ENCODE data around the gene TMEM39A. TPM values are rescaled to one million over a fixed set of nuclear protein-coding genes. Genes with fewer than 3 reads are reported as not detected.

TMEM39A gene
- total and polyA plus RNA-seq, 2 of the 4 experiments (the other 2 are of a cell fraction), result 29.6 to 117 TPM

DNA sequence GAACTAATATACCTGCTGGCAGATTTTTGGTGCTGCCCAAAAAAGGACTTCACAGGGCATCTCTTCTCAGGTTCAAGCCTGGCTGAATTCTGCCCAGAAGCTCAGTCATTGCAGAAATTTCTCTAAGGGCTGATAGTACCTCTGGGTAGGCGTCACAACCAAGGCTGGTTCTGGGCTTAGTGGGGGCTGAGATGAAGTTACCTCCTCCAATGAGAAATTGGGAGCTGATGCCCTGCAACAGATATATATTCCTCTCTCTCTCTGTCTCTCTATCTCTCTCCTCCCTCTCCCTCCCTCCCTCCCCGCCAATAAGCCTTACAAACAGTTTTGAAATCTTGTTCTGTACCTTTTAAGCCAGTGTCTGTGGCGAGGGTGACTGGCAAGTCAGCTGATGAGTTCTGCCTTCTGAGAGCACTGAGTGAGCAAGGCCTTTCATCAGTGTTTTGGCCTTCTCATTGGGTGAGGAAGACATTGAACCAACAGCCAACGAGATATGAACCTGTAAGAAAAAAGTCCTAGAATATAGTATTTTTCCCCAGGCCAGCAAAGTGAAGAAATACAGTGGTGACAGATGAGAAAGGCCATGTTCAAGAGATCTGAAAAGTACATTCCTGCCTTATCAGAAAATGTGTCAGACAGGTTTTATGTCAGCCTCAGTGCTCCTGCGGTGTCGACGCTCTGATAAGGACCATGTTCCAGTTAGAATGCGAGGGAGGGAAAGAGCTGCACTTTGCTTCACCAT lies 45.5 kb downstream of the TMEM39A start:
- H3K56ac ChIP-seq (ENCODE audit: extremely low read depth, insufficient read depth, low read length), result no peak overlapping the region
- H3K14ac ChIP-seq (replicated peaks; ENCODE audit: low read depth, low read length), result no peak overlapping the region
- H3K27me3 ChIP-seq (ENCODE audit: control insufficient read depth, insufficient read depth, low read length), result no peaks in the 10 kb centered on the region
- no peak overlapping the region for H2BK120ac ChIP-seq (ENCODE audit: low read depth, low read length)
- no peaks in the 10 kb centered on the region for H3K9me3 ChIP-seq (ENCODE audit: control insufficient read depth, insufficient read depth, low read length)
- H2AFZ ChIP-seq (replicated peaks; ENCODE audit: low read length, poor library complexity), result no peak overlapping the region
- intact Hi-C loops (cut with micrococcal nuclease) (no loop called here), dilution Hi-C loops (cut with HindIII; ENCODE audit: low sequenced_read_pairs, unreplicated experiment) (no loop called here), in situ Hi-C loops (cut with MboI; ENCODE audit: low sequenced_read_pairs) (no loop called here)
- no peak overlapping the region for H3K27ac ChIP-seq (ENCODE audit: insufficient read depth, low read length)
- no peak overlapping the region for H3K4me2 ChIP-seq (ENCODE audit: low read depth, low read length)
- H4K5ac ChIP-seq (ENCODE audit: low read depth, low read length), result no peak overlapping the region
- DNase-seq (no peak), ATAC-seq (ENCODE audit: low read depth) (no peak)
- H2AK9ac ChIP-seq (replicated peaks; ENCODE audit: low read depth, low read length, poor library complexity), result no peak overlapping the region
- peaks cover 24% of the 10 kb centered on the region for H3K36me3 ChIP-seq (ENCODE audit: control insufficient read depth, insufficient read depth, low read length)
- no peak overlapping the region for H4K8ac ChIP-seq (ENCODE audit: low read depth in 2 of 2, low read length in 2 of 2)
- no peak overlapping the region for H3K18ac ChIP-seq (ENCODE audit: low read depth, low read length)
- peaks cover 10% of the 10 kb centered on the region; the same call in 1 of the 2 replicates for H3K9me1 ChIP-seq (ENCODE audit: insufficient read depth, low read length)
- CTCF ChIA-PET, result no interaction called here
- no CpG with 5 or more reads among the region's 8 CpGs for WGBS, 2 experiments (ENCODE audit: extremely low coverage in 2 of 2, insufficient read length in 1 of 2)
- no peak overlapping the region for H2BK5ac ChIP-seq (ENCODE audit: low read depth, low read length, poor library complexity, severe bottlenecking)
- no peak for TF ChIP-seq MAFK (IDR thresholded peaks at IDR 0.05; ENCODE audit: low read depth, low read length)
- TF ChIP-seq NFE2L2 (IDR thresholded peaks at IDR 0.05; ENCODE audit: low read depth, low read length), result no peak
- no peak for TF ChIP-seq RFX5 (IDR thresholded peaks at IDR 0.05; ENCODE audit: low read depth, low read length)
- TF ChIP-seq RAD21 (IDR thresholded peaks at IDR 0.05; ENCODE audit: low read length), result no peak
- TF ChIP-seq, protein P1, sequence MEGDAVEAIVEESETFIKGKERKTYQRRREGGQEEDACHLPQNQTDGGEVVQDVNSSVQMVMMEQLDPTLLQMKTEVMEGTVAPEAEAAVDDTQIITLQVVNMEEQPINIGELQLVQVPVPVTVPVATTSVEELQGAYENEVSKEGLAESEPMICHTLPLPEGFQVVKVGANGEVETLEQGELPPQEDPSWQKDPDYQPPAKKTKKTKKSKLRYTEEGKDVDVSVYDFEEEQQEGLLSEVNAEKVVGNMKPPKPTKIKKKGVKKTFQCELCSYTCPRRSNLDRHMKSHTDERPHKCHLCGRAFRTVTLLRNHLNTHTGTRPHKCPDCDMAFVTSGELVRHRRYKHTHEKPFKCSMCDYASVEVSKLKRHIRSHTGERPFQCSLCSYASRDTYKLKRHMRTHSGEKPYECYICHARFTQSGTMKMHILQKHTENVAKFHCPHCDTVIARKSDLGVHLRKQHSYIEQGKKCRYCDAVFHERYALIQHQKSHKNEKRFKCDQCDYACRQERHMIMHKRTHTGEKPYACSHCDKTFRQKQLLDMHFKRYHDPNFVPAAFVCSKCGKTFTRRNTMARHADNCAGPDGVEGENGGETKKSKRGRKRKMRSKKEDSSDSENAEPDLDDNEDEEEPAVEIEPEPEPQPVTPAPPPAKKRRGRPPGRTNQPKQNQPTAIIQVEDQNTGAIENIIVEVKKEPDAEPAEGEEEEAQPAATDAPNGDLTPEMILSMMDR (conservative IDR thresholded peaks at IDR 0.05; ENCODE audit: low read depth, low read length), result no peak
- no peak for TF ChIP-seq CHD1 (IDR thresholded peaks at IDR 0.05; ENCODE audit: low read depth, low read length)
- TF ChIP-seq, protein P2, sequence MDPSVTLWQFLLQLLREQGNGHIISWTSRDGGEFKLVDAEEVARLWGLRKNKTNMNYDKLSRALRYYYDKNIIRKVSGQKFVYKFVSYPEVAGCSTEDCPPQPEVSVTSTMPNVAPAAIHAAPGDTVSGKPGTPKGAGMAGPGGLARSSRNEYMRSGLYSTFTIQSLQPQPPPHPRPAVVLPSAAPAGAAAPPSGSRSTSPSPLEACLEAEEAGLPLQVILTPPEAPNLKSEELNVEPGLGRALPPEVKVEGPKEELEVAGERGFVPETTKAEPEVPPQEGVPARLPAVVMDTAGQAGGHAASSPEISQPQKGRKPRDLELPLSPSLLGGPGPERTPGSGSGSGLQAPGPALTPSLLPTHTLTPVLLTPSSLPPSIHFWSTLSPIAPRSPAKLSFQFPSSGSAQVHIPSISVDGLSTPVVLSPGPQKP (IDR thresholded peaks at IDR 0.05; ENCODE audit: borderline replicate concordance, low read depth, low read length), result no peak
- no peak for TF ChIP-seq POLR2A (IDR thresholded peaks at IDR 0.05; ENCODE audit: low read depth, low read length)
- TF ChIP-seq, protein P3, sequence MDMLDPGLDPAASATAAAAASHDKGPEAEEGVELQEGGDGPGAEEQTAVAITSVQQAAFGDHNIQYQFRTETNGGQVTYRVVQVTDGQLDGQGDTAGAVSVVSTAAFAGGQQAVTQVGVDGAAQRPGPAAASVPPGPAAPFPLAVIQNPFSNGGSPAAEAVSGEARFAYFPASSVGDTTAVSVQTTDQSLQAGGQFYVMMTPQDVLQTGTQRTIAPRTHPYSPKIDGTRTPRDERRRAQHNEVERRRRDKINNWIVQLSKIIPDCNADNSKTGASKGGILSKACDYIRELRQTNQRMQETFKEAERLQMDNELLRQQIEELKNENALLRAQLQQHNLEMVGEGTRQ (IDR thresholded peaks at IDR 0.05; ENCODE audit: low read depth, low read length), result no peak
- no peak for TF ChIP-seq SMC3 (IDR thresholded peaks at IDR 0.05; ENCODE audit: low read depth, low read length)
- TF ChIP-seq FOS (IDR thresholded peaks at IDR 0.05; ENCODE audit: low read depth, low read length), result no peak
- TF ChIP-seq MAZ (IDR thresholded peaks at IDR 0.05; ENCODE audit: borderline replicate concordance, low read depth, low read length), result no peak
- TF ChIP-seq BHLHE40 (IDR thresholded peaks at IDR 0.05; ENCODE audit: low read depth, low read length), result no peak
- H4K91ac ChIP-seq (ENCODE audit: insufficient read depth, low read depth, low read length), result no peak overlapping the region
- no peak overlapping the region for H2BK20ac ChIP-seq (ENCODE audit: low read depth, low read length)
- no TSS peak for BruUV-seq (replicated peaks)
- H3K23ac ChIP-seq (ENCODE audit: low read depth, low read length), result no peak overlapping the region
- H3K4me1 ChIP-seq (ENCODE audit: control insufficient read depth, insufficient read depth, low read length), result no peaks in the 10 kb centered on the region
- H3K4me3 ChIP-seq (ENCODE audit: insufficient read depth, low read depth, low read length), result no peak overlapping the region
- POLR2A ChIA-PET (ENCODE audit: unreplicated experiment), result no interaction called here
- H2AK5ac ChIP-seq (ENCODE audit: low read depth, low read length), result no peak overlapping the region
- H3K9ac ChIP-seq (ENCODE audit: low read depth, low read length), result no peak overlapping the region
- H3K4ac ChIP-seq (ENCODE audit: low read depth, low read length), result no peak overlapping the region
- no peaks in the 10 kb centered on the region for H4K20me1 ChIP-seq (ENCODE audit: insufficient read depth, low read length)
- no peak overlapping the region for H2BK15ac ChIP-seq (ENCODE audit: low read depth, low read length)
- peaks cover 0 to 5% of the 10 kb centered on the region in 2 experiments; a peak in 1 of 4 replicates for H3K79me1 ChIP-seq (ENCODE audit: low read depth in 1 of 2, low read length in 2 of 2)

Data from IMR-90 (cell line).